T-helper 17 cell (primary cell): ENCODE results near the gene RASGRP3. TPM values are rescaled to one million over a fixed set of nuclear protein-coding genes. Genes with fewer than 3 reads are reported as not detected.

ENCODE experiments used
- ATAC-seq: fragments of 150-1000 bp; cut with Tn5 transposase; 2 replicates; pipeline ENCODE4 v1.10.0; 2021; ENCODE audit warnings: mild to moderate bottlenecking, moderate library complexity
- DNase-seq, 3 donors: peaks; one replicate each; pipeline versions ENCODE4 v3.0.0 to v3.0.0-alpha.2; 2020 to 2021
- H3K9me3 ChIP-seq: one replicate; pipeline ENCODE4 v1.7.0; 2013; ENCODE audit warnings: low read length, mild to moderate bottlenecking; ENCODE audit not compliant: control insufficient read depth, poor library complexity, severe bottlenecking
- H3K27ac Mint-ChIP-seq: one replicate; pipeline ENCODE4 v1.8.0; 2022; ENCODE audit warnings: mild to moderate bottlenecking, moderate library complexity, mixed read lengths
- H3K27me3 Mint-ChIP-seq: one replicate; pipeline ENCODE4 v1.8.0; 2022; ENCODE audit warnings: mixed read lengths
- H3K36me3 Mint-ChIP-seq: one replicate; pipeline ENCODE4 v1.8.0; 2022; ENCODE audit warnings: low read depth, mixed read lengths
- H3K4me1 Mint-ChIP-seq: one replicate; pipeline ENCODE4 v1.8.0; 2022; ENCODE audit warnings: mild to moderate bottlenecking, mixed read lengths
- H3K4me3 Mint-ChIP-seq: one replicate; pipeline ENCODE4 v1.8.0; 2022; ENCODE audit warnings: mild to moderate bottlenecking, moderate library complexity, mixed read lengths
- total RNA-seq, 4 donors: library from RNA in 2 of 4; stranded (reverse) in 2 of 4; gene quantifications; one replicate each; pipeline ENCODE4 v1.2.3 and lab custom pipeline; 2022 to 2026

The RASGRP3 gene
- total RNA-seq, 2 donors from 2014 or later, result 3.9 to 13.5 TPM

- Mint-ChIP-seq H3K36me3 (peaks cover 8% of the 10 kb centered on the region), H3K4me1 (peaks cover 25% of the 10 kb centered on the region), H3K4me3 (peak overlapping the region; percentile 99), H3K27ac (peak overlapping the region; percentile 96), H3K27me3 (no peaks in the 10 kb centered on the region)
- DNase-seq, result peak in 2 of 3 donors; percentile 13 to 14
- peak; percentile 26 for ATAC-seq
- no peaks in the 10 kb centered on the region for H3K9me3 ChIP-seq
Measured at GRCh38 chr2:33598561-33599174, 122.2 kb downstream of the RASGRP3 start.

- no peaks in the 10 kb centered on the region for H3K27me3 Mint-ChIP-seq
- H3K4me1 Mint-ChIP-seq, result peaks cover 22% of the 10 kb centered on the region
- H3K36me3 Mint-ChIP-seq, result peaks cover 8% of the 10 kb centered on the region
- DNase-seq (peak; percentile 98 to 99 (median 98)), ATAC-seq (peak; percentile 93)
- peak within 1 kb of the TSS; percentile 99 for H3K4me3 Mint-ChIP-seq
- no peaks in the 10 kb centered on the region for H3K9me3 ChIP-seq
- peak within 1 kb of the TSS; percentile 96 for H3K27ac Mint-ChIP-seq
Measured at GRCh38 chr2:33599175-33599942, 122.9 kb downstream of the RASGRP3 start, which contains the start of gene FAM98A. TSS of gene FAM98A (minus strand) at chr2:33599299. CDS start at chr2:33599221, 78 bp downstream.

- H3K27me3 Mint-ChIP-seq, result peaks cover 2% of the 10 kb centered on the region
- ATAC-seq (no peak), DNase-seq (no peak)
- H3K9me3 ChIP-seq, result no peaks in the 10 kb centered on the region
- H3K4me1 Mint-ChIP-seq, result peaks cover 22% of the 10 kb centered on the region
- peak overlapping the region; percentile 96 for H3K27ac Mint-ChIP-seq
- peak overlapping the region; percentile 99 for H3K4me3 Mint-ChIP-seq
- H3K36me3 Mint-ChIP-seq, result peaks cover 8% of the 10 kb centered on the region
Measured at GRCh38 chr2:33599943-33600192, 123.4 kb downstream of the RASGRP3 start.

GRCh38 chr2:33602201-33602830 lies 125.9 kb downstream of the RASGRP3 start:
- peaks cover 11% of the 10 kb centered on the region for H3K36me3 Mint-ChIP-seq
- no peak overlapping the region for H3K27ac Mint-ChIP-seq
- peaks cover 23% of the 10 kb centered on the region for H3K4me1 Mint-ChIP-seq
- DNase-seq (no peak), ATAC-seq (no peak)
- H3K4me3 Mint-ChIP-seq, result no peak overlapping the region
- H3K9me3 ChIP-seq, result no peaks in the 10 kb centered on the region
- H3K27me3 Mint-ChIP-seq, result peaks cover 9% of the 10 kb centered on the region

GRCh38 chr2:33603416-33603815 lies 127.0 kb downstream of the RASGRP3 start:
- no peak overlapping the region for H3K27ac Mint-ChIP-seq
- H3K9me3 ChIP-seq, result no peaks in the 10 kb centered on the region
- ATAC-seq, result no peak
- DNase-seq, result no peak
- H3K4me3 Mint-ChIP-seq, result peak overlapping the region; percentile 43
- H3K36me3 Mint-ChIP-seq, result peaks cover 9% of the 10 kb centered on the region
- peaks cover 9% of the 10 kb centered on the region for H3K27me3 Mint-ChIP-seq
- H3K4me1 Mint-ChIP-seq, result peaks cover 17% of the 10 kb centered on the region

GRCh38 chr2:33605056-33605455 lies 128.6 kb downstream of the RASGRP3 start:
- no peaks in the 10 kb centered on the region for H3K9me3 ChIP-seq
- DNase-seq (no peak), ATAC-seq (no peak)
- peaks cover 3% of the 10 kb centered on the region for H3K36me3 Mint-ChIP-seq
- H3K4me1 Mint-ChIP-seq, result peaks cover 4% of the 10 kb centered on the region
- H3K27me3 Mint-ChIP-seq, result peaks cover 9% of the 10 kb centered on the region
- no peak overlapping the region for H3K27ac Mint-ChIP-seq
- H3K4me3 Mint-ChIP-seq, result no peak overlapping the region

GRCh38 chr2:33606100-33606499 lies 129.7 kb downstream of the RASGRP3 start:
- Mint-ChIP-seq H3K27me3 (peaks cover 9% of the 10 kb centered on the region), H3K4me3 (no peak overlapping the region), H3K4me1 (peaks cover 4% of the 10 kb centered on the region), H3K36me3 (peaks cover 3% of the 10 kb centered on the region), H3K27ac (no peak overlapping the region)
- DNase-seq (no peak), ATAC-seq (no peak)
- H3K9me3 ChIP-seq, result no peaks in the 10 kb centered on the region

- Mint-ChIP-seq H3K4me1 (peaks cover 4% of the 10 kb centered on the region), H3K27ac (no peak overlapping the region), H3K36me3 (peaks cover 3% of the 10 kb centered on the region), H3K27me3 (peaks cover 9% of the 10 kb centered on the region), H3K4me3 (no peak overlapping the region)
- no peak for DNase-seq
- no peaks in the 10 kb centered on the region for H3K9me3 ChIP-seq
- no peak for ATAC-seq
Measured at GRCh38 chr2:33606622-33607021, 130.2 kb downstream of the RASGRP3 start.

GRCh38 chr2:33607251-33607721 lies 130.8 kb downstream of the RASGRP3 start:
- Mint-ChIP-seq H3K27me3 (peaks cover 9% of the 10 kb centered on the region), H3K4me3 (no peak overlapping the region), H3K27ac (no peak overlapping the region), H3K4me1 (peaks cover 4% of the 10 kb centered on the region), H3K36me3 (peaks cover 3% of the 10 kb centered on the region)
- no peak for ATAC-seq
- no peak for DNase-seq
- H3K9me3 ChIP-seq, result no peaks in the 10 kb centered on the region

- Mint-ChIP-seq H3K4me1 (peaks cover 4% of the 10 kb centered on the region), H3K36me3 (peaks cover 3% of the 10 kb centered on the region)
Measured at GRCh38 chr2:33607905-33608304, 131.5 kb downstream of the RASGRP3 start.

GRCh38 chr2:33614190-33614589 lies 137.7 kb downstream of the RASGRP3 start:
- no peaks in the 10 kb centered on the region for H3K4me1 Mint-ChIP-seq
- ATAC-seq (no peak), DNase-seq (no peak)
- H3K4me3 Mint-ChIP-seq, result no peak overlapping the region
- H3K27ac Mint-ChIP-seq, result no peak overlapping the region
- no peaks in the 10 kb centered on the region for H3K36me3 Mint-ChIP-seq
- H3K27me3 Mint-ChIP-seq, result no peaks in the 10 kb centered on the region
- H3K9me3 ChIP-seq, result no peaks in the 10 kb centered on the region

More at GRCh38 chr2:33607905-33608304, 131.5 kb downstream of the RASGRP3 start:
- H3K4me3 Mint-ChIP-seq, result no peak overlapping the region
- DNase-seq (no peak), ATAC-seq (no peak)
- no peaks in the 10 kb centered on the region for H3K9me3 ChIP-seq
- H3K27ac Mint-ChIP-seq, result no peak overlapping the region
- H3K27me3 Mint-ChIP-seq, result peaks cover 9% of the 10 kb centered on the region
